ENCODE results near the gene CTNNA3. TPM values are rescaled to one million over a fixed set of nuclear protein-coding genes. Genes with fewer than 3 reads are reported as not detected.

The CTNNA3 gene
- total RNA-seq, 1 experiment from 2014 or later = 0.85 TPM

DNA sequence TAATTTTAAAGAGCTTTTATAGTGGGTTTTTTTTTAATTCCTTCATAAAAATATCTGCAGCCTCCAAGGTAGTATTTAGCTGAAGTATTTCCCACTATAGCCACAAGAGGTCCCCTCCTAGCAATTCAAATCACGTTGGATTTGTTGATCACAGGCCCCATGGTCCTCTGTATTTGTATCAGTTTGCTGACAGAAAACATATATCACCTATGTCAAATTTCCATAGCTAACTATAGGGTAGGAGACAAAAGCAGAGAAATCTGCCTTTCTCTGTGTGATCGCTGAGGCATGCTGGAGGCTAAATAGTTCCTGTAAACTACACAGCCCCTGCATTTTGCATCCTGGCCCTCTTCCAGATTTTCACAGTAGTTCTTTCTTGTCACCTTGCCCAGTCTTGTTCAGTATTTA, 1.7 kb upstream of the CTNNA3 start:
- Histone ChIP-seq H3K4me1 (ENCODE audit: control insufficient read depth, insufficient read depth, low read length) (no peaks in the 10 kb centered on the region), H3K4me3 (ENCODE audit: low read depth in 2 of 2, low read length in 2 of 2) (no peak overlapping the region), H3K9me3 (ENCODE audit: control insufficient read depth, insufficient read depth, low read depth, low read length) (no peaks in the 10 kb centered on the region), H3K27ac (ENCODE audit: low read length) (no peak overlapping the region), H3K36me3 (ENCODE audit: control insufficient read depth, insufficient read depth, low read length) (no peaks in the 10 kb centered on the region), H3K27me3 (ENCODE audit: control insufficient read depth, insufficient read depth, low read length) (peaks cover 35% of the 10 kb centered on the region)
- ChIA-PET CTCF (interaction anchor here (0.7 to 3.6 kb wide), 6 partner anchors 31 to 177 kb away, joined by 3 to 34 read pairs (median 4); no protein-coding TSS in a partner anchor), POLR2A (interaction anchor here (0.5 kb wide), 1 partner anchor 152 kb away, joined by 3 read pairs; no protein-coding TSS in a partner anchor)
- in situ Hi-C loops (cut with HindIII; ENCODE audit: low pct_unique_long_range_greater_than_20kb, low sequenced_read_pairs) (no loop called here), intact Hi-C loops (cut with micrococcal nuclease; ENCODE audit: unreplicated experiment) (loop anchor here (2.0 kb wide), 1 partner anchor 83 kb away; no protein-coding TSS in a partner anchor)
- ATAC-seq = peak; percentile 94
- peak; percentile 35 for DNase-seq (ENCODE audit: low read depth, low spot score)
- TF ChIP-seq SIN3A (IDR thresholded peaks at IDR 0.05; ENCODE audit: borderline replicate concordance, insufficient read depth, low read depth, low read length) = no peak
- TF ChIP-seq, protein P1, sequence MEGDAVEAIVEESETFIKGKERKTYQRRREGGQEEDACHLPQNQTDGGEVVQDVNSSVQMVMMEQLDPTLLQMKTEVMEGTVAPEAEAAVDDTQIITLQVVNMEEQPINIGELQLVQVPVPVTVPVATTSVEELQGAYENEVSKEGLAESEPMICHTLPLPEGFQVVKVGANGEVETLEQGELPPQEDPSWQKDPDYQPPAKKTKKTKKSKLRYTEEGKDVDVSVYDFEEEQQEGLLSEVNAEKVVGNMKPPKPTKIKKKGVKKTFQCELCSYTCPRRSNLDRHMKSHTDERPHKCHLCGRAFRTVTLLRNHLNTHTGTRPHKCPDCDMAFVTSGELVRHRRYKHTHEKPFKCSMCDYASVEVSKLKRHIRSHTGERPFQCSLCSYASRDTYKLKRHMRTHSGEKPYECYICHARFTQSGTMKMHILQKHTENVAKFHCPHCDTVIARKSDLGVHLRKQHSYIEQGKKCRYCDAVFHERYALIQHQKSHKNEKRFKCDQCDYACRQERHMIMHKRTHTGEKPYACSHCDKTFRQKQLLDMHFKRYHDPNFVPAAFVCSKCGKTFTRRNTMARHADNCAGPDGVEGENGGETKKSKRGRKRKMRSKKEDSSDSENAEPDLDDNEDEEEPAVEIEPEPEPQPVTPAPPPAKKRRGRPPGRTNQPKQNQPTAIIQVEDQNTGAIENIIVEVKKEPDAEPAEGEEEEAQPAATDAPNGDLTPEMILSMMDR (IDR thresholded peaks at IDR 0.05) = peak; percentile 84
- BruUV-seq (replicated peaks) = no TSS peak

DNA sequence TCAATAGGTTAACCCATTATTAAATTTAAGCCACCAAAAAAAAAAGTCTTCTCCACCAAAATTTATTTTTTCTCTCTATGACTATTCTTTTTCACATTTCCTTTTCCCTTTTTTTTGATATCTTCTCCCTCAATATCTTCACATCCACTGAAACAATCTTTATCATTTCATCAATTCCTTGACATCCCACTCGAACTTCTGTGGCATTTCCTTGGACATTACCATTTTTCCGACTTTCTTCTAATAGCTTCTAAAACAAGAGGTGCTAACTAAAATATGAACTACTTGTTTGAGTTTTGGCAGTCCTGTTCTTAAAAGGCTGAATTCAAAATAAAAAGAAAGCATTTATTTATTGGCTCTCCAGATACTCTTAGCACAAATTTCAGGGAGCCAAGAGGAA, 684 bp upstream of the CTNNA3 start:
- no peaks in the 10 kb centered on the region for H3K9me3 ChIP-seq (ENCODE audit: control insufficient read depth, insufficient read depth, low read depth, low read length)
- no peaks in the 10 kb centered on the region for H3K36me3 ChIP-seq (ENCODE audit: control insufficient read depth, insufficient read depth, low read length)
- no peak for ATAC-seq
- CTCF ChIA-PET = interaction anchor here (0.8 to 3.6 kb wide), 5 partner anchors 30 to 176 kb away, joined by 4 to 34 read pairs (median 4); no protein-coding TSS in a partner anchor
- DNase-seq (ENCODE audit: low read depth, low spot score) = no peak
- intact Hi-C loops (cut with micrococcal nuclease; ENCODE audit: unreplicated experiment) (loop anchor here (2.0 kb wide), 1 partner anchor 84 kb away; no protein-coding TSS in a partner anchor), in situ Hi-C loops (cut with HindIII; ENCODE audit: low pct_unique_long_range_greater_than_20kb, low sequenced_read_pairs) (no loop called here)
- H3K4me1 ChIP-seq (ENCODE audit: control insufficient read depth, insufficient read depth, low read length) = no peaks in the 10 kb centered on the region
- TF ChIP-seq TCF7L2 (IDR thresholded peaks at IDR 0.05; ENCODE audit: low read depth, low read length) (no peak), SIN3A (IDR thresholded peaks at IDR 0.05; ENCODE audit: borderline replicate concordance, insufficient read depth, low read depth, low read length) (no peak), POLR2AphosphoS5 (IDR thresholded peaks at IDR 0.05; ENCODE audit: low read depth, low read length) (no peak)
- TF ChIP-seq, protein P2, sequence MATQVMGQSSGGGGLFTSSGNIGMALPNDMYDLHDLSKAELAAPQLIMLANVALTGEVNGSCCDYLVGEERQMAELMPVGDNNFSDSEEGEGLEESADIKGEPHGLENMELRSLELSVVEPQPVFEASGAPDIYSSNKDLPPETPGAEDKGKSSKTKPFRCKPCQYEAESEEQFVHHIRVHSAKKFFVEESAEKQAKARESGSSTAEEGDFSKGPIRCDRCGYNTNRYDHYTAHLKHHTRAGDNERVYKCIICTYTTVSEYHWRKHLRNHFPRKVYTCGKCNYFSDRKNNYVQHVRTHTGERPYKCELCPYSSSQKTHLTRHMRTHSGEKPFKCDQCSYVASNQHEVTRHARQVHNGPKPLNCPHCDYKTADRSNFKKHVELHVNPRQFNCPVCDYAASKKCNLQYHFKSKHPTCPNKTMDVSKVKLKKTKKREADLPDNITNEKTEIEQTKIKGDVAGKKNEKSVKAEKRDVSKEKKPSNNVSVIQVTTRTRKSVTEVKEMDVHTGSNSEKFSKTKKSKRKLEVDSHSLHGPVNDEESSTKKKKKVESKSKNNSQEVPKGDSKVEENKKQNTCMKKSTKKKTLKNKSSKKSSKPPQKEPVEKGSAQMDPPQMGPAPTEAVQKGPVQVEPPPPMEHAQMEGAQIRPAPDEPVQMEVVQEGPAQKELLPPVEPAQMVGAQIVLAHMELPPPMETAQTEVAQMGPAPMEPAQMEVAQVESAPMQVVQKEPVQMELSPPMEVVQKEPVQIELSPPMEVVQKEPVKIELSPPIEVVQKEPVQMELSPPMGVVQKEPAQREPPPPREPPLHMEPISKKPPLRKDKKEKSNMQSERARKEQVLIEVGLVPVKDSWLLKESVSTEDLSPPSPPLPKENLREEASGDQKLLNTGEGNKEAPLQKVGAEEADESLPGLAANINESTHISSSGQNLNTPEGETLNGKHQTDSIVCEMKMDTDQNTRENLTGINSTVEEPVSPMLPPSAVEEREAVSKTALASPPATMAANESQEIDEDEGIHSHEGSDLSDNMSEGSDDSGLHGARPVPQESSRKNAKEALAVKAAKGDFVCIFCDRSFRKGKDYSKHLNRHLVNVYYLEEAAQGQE (IDR thresholded peaks at IDR 0.05; ENCODE audit: insufficient read depth in 1 of 2, low read depth in 2 of 2, low read length in 1 of 2) = no peak
- TF ChIP-seq, protein P1 (IDR thresholded peaks at IDR 0.05) = no peak
- no TSS peak for BruUV-seq (replicated peaks)
- POLR2A ChIA-PET = no interaction called here
- no peak overlapping the region for H3K4me3 ChIP-seq (ENCODE audit: low read depth in 2 of 2, low read length in 2 of 2)
- H3K27ac ChIP-seq (ENCODE audit: low read length) = no peak overlapping the region
- peaks cover 35% of the 10 kb centered on the region for H3K27me3 ChIP-seq (ENCODE audit: control insufficient read depth, insufficient read depth, low read length)
